AG09319 (cell line): ENCODE data around the gene CCR5AS.
"Not testable (repeated sequence)": the region's sequence is repeated elsewhere in the genome, so short reads cannot be mapped to it uniquely, and the experiment has no call there.

Experiments
- DNase-seq: peaks from one replicate; pipeline ENCODE4 v3.0.0-alpha.2; 2010; ENCODE audit warnings: low read depth; ENCODE audit errors: extremely low read depth
- CTCF ChIP-seq: IDR thresholded peaks from 2 replicates; pipeline ENCODE4 v1.5.1; 2011; ENCODE audit warnings: low read depth, mild to moderate bottlenecking, inconsistent platforms, low read length, moderate library complexity

Gene CCR5AS

GRCh38 chr3:46393011-46393410, 13.9 kb downstream of the CCR5AS start:
- DNase-seq, result no peak

GRCh38 chr3:46391526-46391925, 15.3 kb downstream of the CCR5AS start:
- not testable (repeated sequence) for DNase-seq

More at GRCh38 chr3:46393011-46393410, 13.9 kb downstream of the CCR5AS start:
- TF ChIP-seq CTCF, result no peak

- no peak for DNase-seq
Measured at GRCh38 chr3:46389306-46389705, 17.6 kb downstream of the CCR5AS start.

GRCh38 chr3:46388847-46389246, 18.0 kb downstream of the CCR5AS start:
- DNase-seq, result not testable (repeated sequence)

More at GRCh38 chr3:46389306-46389705, 17.6 kb downstream of the CCR5AS start:
- TF ChIP-seq CTCF, result no peak

GRCh38 chr3:46386205-46386604, 20.7 kb downstream of the CCR5AS start:
- DNase-seq, result no peak
- TF ChIP-seq CTCF, result no peak

- TF ChIP-seq CTCF, result no peak
- no peak for DNase-seq
Measured at GRCh38 chr3:46383951-46384330, 22.9 kb downstream of the CCR5AS start.

GRCh38 chr3:46383211-46383950, 23.5 kb downstream of the CCR5AS start:
- no peak for DNase-seq
- TF ChIP-seq CTCF, result no peak

- DNase-seq, result no peak
- no peak for TF ChIP-seq CTCF
Measured at GRCh38 chr3:46381625-46382024, 25.2 kb downstream of the CCR5AS start.
